Stimulated activated CD4-positive, alpha-beta T cell treated with anti-CD3 and anti-CD28 coated beads, Interleukin-2, amount 100 ng/mL, for 24 hours (primary cell): ENCODE measurements around the gene COL4A4.

ENCODE experiments used
- DNase-seq, 2 donors: peaks; one replicate each; pipeline ENCODE4 v3.0.0-alpha.2; 2020

The COL4A4 gene

GRCh38 chr2:226978300-226978699 is 185.7 kb downstream of the COL4A4 start:
- no peak for DNase-seq

- no peak for DNase-seq
Measured at GRCh38 chr2:226977775-226978190, 186.2 kb downstream of the COL4A4 start.

DNA sequence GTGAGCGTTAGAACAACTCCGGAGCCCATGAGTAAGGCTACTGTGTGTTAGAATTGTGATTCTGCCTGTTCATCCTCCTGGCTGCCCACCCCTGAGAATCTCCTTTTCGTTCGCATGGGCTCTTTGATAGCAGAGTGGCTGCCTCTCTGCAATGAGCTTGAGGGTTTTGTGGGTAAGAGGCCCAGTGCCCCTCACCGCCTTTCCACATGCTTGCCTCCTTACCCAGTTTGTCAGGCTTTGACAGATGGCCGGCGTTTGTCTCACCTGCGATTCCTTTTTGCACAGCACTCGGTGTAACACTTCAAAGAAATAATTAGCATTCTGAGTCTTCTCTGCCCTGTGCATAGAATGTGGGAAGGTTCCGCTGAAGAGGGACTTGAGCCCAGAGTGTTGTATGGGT is 190.2 kb downstream of the COL4A4 start:
- DNase-seq = no peak

DNA sequence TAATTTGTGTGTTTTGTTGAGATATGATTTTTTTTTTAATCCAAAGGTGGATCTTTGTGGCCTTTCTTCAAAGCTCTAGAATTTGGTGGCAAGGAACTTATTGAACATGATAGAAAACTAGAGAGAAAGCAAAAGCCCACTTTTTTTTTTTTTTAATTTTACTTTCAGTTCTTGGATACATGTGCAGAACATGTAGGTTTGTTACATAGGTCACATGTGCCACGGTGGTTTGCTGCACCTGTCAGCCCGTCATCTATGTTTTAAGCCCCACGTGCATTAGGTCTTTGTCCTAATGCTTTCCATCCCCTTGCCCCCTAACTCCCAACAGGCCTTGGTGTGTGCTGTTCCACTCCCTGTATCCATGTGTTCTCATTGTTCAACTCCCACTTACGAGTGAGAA is 192.2 kb downstream of the COL4A4 start:
- no peak for DNase-seq

- no peak for DNase-seq
Measured at GRCh38 chr2:226971084-226971483, 192.9 kb downstream of the COL4A4 start.

DNA sequence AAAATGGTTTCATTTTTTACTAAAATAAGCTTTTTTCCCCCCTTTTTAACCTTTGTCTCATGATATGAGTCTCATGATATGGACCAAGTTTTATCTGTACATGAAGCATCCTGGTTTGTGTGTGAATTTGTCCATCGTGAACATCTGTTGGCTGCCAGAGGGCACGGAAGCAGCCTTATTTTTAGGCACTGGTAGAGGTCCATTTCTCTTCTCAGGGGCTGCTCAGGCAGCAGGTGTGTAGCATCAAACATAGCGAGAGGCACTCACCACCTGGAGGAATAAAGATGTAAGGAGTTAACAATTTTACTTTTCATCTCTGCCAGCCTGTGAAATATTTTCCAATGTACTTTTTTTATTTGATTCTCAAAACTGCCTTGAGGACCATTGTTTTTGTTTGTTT is 193.6 kb downstream of the COL4A4 start:
- DNase-seq = no peak

DNA sequence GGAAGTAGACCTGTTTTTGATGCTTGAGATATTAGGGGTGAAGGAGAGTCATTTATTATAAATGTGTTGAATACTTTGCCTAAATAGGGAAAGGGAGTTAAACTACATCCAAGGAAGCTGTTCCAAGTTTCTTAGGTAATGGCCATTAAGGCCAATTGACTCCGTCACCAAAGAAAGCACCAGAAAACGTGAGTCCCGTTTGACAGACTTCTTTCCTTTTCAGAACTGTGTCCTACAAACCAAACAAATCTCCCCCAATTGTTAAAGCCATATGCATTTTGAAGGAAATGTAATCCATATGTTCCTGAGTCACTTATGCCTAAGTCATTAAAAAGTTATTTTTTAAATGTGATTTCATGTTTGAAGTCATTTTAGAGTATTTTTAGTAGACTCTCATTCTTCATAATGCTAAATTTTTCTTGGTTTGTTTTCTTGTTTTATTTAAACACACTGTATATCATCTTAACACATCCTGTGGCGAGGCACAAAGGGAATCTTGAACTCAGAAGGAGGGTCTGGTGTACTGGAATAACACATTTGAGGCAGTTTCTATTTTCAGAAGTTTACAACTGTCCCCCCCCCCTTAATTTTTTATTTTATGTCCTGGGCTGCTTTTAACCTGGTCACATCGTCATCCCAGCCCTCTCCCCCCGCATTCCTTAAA is 194.5 kb downstream of the COL4A4 start:
- no peak for DNase-seq

DNA sequence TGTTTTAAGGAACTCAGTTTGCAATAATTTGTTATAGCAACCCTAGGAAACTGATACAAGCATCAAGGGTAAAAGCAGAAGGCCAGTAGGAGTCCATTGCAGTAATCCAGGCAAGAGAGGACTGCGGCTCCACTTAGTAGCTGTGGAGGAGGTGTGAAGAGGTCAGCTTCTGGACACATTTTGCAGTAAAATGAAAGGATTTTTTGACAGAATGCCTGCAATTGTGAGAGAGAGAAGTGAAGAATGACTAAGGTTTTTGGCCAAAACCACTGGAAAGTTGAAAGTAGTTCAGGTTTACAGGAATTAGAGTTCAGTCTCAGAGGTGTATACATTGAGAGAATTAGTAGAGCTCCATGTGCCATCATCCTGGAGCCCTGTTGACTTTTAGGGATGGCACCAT is 198.6 kb downstream of the COL4A4 start:
- no peak for DNase-seq

DNA sequence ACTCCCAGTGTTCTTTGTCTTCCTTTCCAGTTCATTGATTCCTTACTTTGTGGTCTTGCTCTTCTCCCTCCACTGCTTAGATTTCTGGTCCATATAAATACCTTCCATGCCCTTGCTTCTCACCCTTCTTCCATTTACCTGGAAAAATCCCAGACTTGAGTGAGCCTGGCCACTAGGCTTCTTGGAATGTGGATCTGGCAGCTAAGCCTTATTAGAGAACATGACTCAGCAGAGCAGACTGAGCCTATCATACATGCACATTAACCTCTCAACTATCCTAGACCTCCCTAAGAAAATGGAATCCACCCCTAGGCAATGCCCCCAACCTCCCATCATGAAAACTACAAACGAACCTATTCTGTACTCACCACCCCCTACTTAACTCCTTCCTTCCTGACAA is 200.5 kb downstream of the COL4A4 start:
- DNase-seq = no peak

GRCh38 chr2:226962176-226962773 is 201.7 kb downstream of the COL4A4 start:
- DNase-seq = no peak

- DNase-seq = no peak
Measured at GRCh38 chr2:226959418-226959817, 204.6 kb downstream of the COL4A4 start.

DNA sequence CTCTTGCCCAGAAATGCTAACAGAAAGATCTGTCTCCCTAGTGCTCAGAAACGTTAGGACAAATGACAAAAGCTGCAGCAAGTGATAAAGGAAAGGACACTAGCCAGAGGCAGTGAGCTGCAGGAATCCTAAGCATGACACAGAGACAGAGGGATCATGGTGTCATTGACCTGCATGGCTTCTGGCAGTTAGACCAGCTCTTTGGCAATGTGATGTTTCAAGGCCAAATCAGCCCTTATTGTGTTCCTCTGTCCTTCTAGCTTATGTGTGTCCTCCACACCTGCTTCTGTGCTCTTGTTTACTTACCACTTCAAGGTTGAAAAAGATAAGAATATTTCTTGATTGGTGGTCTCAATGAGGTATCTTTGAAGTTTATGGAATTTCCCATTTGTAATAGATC is 207.3 kb downstream of the COL4A4 start:
- DNase-seq = no peak

DNA sequence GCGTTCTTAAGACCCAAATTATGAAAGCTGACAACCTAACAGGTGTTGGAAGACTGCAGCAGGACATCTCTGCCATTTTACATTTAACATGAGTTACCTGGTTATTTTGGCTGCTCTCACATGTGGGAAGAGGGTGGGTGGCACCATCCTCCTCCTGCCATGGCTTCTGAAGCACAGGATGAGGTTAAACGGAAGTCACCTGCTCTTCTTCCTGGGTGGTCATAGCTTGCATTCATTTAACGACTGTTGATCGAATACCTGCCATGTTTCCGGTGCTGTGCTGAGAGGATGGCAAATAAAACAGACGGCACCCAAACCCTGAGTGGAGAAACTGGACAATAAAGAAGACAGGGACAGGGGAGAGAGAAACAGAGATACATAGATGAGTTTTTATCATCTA is 210.2 kb downstream of the COL4A4 start:
- no peak for DNase-seq

GRCh38 chr2:226953206-226953605 is 210.8 kb downstream of the COL4A4 start:
- no peak for DNase-seq
